ENCODE measurements around the gene HTRA1.
A peak's percentile ranks its signal among the peaks of the same experiment; 100 is the strongest.

Gene HTRA1

DNA sequence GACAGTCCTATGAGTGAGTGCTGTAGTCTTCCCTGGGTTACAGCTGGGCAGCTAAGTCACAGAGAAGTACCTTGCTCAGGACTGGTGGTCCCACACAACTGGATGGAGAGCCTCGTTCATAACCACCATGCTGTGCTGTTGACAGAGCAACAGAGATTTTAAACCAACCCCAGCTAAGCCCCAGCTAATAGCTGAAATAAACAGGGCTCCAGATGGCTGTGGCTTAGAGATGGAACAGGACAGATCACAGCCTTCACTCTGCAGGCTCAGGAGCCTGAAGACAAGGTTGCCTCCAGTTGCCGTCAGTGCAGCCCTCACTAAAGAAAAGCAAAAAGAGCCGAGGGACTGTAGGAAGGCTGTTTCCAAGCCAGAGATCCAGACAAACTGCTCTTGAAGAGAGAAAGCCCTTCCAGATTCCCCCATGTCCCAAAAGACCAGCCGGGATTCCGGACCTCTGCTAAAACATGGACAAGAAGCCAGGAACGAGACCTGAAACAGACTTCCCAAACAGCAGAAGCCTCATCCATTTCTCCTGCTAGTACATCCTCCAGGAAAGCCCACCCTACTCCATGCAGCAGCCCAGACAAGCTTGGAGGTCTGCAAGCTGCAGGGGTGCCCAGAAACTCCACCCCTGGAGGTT, 4.2 kb downstream of the HTRA1 start:
- Histone ChIP-seq H3K4me1 (ENCODE audit: control insufficient read depth, insufficient read depth, low read length) (peaks cover 53% of the 10 kb centered on the region), H3K4me3 (ENCODE audit: low read length) (no peak overlapping the region), H3K27me3 (ENCODE audit: control insufficient read depth, insufficient read depth, low read length) (no peaks in the 10 kb centered on the region), H3K9ac (ENCODE audit: low read depth, low read length) (no peak overlapping the region), H3K9me3 (replicated peaks; ENCODE audit: low read length) (no peaks in the 10 kb centered on the region), H3K36me3 (ENCODE audit: insufficient read depth, low read length) (peaks cover 41% of the 10 kb centered on the region), H3K4me2 (ENCODE audit: low read length) (peak overlapping the region; percentile 97)

GRCh38 chr10:122466951-122467381, 5.6 kb downstream of the HTRA1 start:
- Histone ChIP-seq H3K27me3 (ENCODE audit: control insufficient read depth, insufficient read depth, low read length) (no peaks in the 10 kb centered on the region), H3K4me3 (ENCODE audit: low read length) (no peak overlapping the region)

DNA sequence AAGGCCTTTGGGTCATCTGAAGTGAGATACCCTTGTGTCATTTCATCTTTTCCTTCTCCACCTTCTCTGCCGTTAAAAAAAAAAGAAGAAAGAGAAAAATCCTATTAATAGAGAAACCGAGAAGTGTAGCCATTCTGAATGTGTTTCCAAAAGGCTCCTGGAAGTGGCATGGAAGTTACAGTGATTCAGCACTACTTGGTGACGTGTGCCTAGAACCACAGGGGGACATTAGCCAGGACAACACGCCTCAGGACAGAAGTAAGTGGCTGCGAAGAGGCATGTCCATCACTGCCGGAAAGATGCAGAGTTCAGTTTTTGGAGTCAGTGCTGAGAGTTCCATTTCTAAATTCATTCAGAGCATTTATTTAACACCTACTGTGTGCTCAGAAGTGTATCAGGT, 6.3 kb downstream of the HTRA1 start:
- H3K4me2 ChIP-seq (ENCODE audit: low read length) = peak overlapping the region; percentile 74
- no peaks in the 10 kb centered on the region for H3K27me3 ChIP-seq (ENCODE audit: control insufficient read depth, insufficient read depth, low read length)
- H3K9me3 ChIP-seq (replicated peaks; ENCODE audit: low read length) = no peaks in the 10 kb centered on the region
- H3K9ac ChIP-seq (ENCODE audit: low read depth, low read length) = no peak overlapping the region
- peaks cover 41% of the 10 kb centered on the region for H3K36me3 ChIP-seq (ENCODE audit: insufficient read depth, low read length)
- peaks cover 68% of the 10 kb centered on the region for H3K4me1 ChIP-seq (ENCODE audit: control insufficient read depth, insufficient read depth, low read length)
- H3K4me3 ChIP-seq (ENCODE audit: low read length) = no peak overlapping the region

More at GRCh38 chr10:122466951-122467381, 5.6 kb downstream of the HTRA1 start:
- H3K9ac ChIP-seq (ENCODE audit: low read depth, low read length) = no peak overlapping the region
- H3K4me1 ChIP-seq (ENCODE audit: control insufficient read depth, insufficient read depth, low read length) = peaks cover 63% of the 10 kb centered on the region
- peak overlapping the region; percentile 4 for H3K4me2 ChIP-seq (ENCODE audit: low read length)
- no peaks in the 10 kb centered on the region for H3K9me3 ChIP-seq (replicated peaks; ENCODE audit: low read length)
- peaks cover 41% of the 10 kb centered on the region for H3K36me3 ChIP-seq (ENCODE audit: insufficient read depth, low read length)

DNA sequence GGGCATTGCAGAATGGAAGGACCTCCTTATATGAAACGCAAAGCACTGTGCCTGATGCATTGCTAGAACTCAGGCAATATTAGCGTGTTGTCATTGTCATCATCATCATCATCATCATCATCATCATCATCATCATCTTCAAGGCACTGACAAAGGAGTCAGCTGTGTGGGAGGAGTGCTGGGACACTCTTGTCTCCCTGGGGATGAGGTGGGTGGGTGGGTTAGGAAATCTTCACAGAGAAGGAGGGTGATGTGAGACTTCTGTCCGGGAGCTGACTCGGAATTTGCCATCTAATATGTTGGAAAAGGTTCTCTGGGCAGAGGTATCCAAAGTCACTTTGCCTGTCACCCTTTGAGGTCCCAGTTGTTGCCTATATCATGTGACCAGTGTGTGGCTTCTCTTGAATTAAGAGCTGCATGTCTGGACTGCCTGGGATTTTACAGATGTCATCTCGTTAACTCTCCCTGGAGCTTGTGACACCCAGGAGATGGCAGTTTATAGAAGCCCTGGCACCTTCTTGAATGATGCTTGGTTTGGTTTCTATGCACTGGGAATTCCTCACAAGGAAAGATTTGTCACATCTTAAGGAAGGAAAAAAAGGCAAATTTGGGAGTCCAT, 7.1 kb downstream of the HTRA1 start:
- H3K4me1 ChIP-seq (ENCODE audit: control insufficient read depth, insufficient read depth, low read length) = peaks cover 66% of the 10 kb centered on the region
- no peaks in the 10 kb centered on the region for H3K27me3 ChIP-seq (ENCODE audit: control insufficient read depth, insufficient read depth, low read length)
- H3K4me2 ChIP-seq (ENCODE audit: low read length) = peak overlapping the region; percentile 74
- peak overlapping the region; percentile 25 for H3K4me3 ChIP-seq (ENCODE audit: low read length)
- H3K9me3 ChIP-seq (replicated peaks; ENCODE audit: low read length) = no peaks in the 10 kb centered on the region
- H3K36me3 ChIP-seq (ENCODE audit: insufficient read depth, low read length) = peaks cover 37% of the 10 kb centered on the region
- H3K9ac ChIP-seq (ENCODE audit: low read depth, low read length) = peak overlapping the region; percentile 66

DNA sequence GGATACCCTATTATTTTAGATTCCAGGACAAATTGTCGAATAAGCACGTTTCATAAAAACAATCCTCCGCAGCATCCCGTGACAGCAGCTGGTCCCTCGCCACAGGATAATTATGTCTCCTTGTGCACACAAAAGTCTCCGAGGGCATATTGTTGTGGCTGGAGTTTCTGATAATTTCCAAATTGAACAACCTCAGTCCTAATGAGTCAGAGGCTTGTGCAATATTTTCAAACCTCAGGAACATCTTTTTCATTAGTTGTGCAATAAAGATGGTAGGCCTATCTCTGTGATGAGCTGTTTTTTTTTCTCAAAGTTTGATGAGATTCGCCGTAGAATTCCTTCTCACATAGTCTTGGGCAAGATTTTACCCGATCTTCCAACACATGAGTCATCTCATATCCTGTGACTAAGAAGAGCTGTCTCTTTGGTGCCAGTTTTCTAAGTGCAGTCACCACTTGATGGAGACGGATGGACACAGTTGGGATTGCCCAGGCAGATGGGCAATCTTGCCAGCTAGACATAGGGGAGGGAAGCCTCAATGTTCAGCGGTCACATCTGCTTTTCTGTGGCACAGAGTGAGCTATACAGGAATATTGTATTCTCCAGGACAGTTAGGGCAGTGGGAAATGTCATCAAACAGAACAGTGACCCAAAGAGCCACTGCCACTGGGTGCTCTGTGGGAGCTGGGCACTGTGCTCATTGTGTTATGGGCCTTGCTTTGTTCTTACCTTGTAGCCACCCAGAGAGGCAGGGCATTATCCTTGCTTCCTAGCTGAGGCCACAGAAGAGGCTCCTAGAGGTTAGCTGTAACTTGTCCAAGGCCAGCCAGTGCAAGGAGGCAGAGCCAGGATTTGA, 7.8 kb downstream of the HTRA1 start:
- H3K4me2 ChIP-seq (ENCODE audit: low read length) = peak overlapping the region; percentile 74
- H3K36me3 ChIP-seq (ENCODE audit: insufficient read depth, low read length) = peaks cover 29% of the 10 kb centered on the region
- H3K27me3 ChIP-seq (ENCODE audit: control insufficient read depth, insufficient read depth, low read length) = no peaks in the 10 kb centered on the region
- H3K4me1 ChIP-seq (ENCODE audit: control insufficient read depth, insufficient read depth, low read length) = peaks cover 60% of the 10 kb centered on the region
- peak overlapping the region; percentile 68 for H3K9ac ChIP-seq (ENCODE audit: low read depth, low read length)
- H3K4me3 ChIP-seq (ENCODE audit: low read length) = peak overlapping the region; percentile 49
- H3K9me3 ChIP-seq (replicated peaks; ENCODE audit: low read length) = no peaks in the 10 kb centered on the region

DNA sequence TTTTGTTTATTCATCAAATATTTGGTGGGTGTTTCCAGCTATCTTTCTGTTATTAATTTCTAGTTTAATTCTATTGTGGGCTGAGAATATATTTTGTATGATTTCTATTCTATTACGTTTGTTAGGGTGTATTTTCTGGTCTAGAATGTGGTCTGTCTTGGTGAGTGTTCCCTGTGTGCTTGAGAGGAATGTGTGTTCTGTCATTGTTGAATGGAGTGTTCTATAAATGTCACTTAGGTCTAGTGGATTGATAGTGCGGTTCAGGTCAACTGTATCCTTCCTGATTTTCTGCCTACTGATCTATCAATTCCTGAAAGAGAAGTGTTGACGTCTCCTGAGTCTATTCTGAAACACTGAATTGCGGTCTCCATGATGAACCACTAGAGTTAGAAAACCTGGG, 8.5 kb downstream of the HTRA1 start:
- H3K4me1 ChIP-seq (ENCODE audit: control insufficient read depth, insufficient read depth, low read length) = peaks cover 60% of the 10 kb centered on the region
- H3K36me3 ChIP-seq (ENCODE audit: insufficient read depth, low read length) = peaks cover 30% of the 10 kb centered on the region
- peak overlapping the region; percentile 49 for H3K4me3 ChIP-seq (ENCODE audit: low read length)
- no peaks in the 10 kb centered on the region for H3K9me3 ChIP-seq (replicated peaks; ENCODE audit: low read length)
- H3K4me2 ChIP-seq (ENCODE audit: low read length) = peak overlapping the region; percentile 72
- H3K9ac ChIP-seq (ENCODE audit: low read depth, low read length) = peak overlapping the region; percentile 68
- no peaks in the 10 kb centered on the region for H3K27me3 ChIP-seq (ENCODE audit: control insufficient read depth, insufficient read depth, low read length)

DNA sequence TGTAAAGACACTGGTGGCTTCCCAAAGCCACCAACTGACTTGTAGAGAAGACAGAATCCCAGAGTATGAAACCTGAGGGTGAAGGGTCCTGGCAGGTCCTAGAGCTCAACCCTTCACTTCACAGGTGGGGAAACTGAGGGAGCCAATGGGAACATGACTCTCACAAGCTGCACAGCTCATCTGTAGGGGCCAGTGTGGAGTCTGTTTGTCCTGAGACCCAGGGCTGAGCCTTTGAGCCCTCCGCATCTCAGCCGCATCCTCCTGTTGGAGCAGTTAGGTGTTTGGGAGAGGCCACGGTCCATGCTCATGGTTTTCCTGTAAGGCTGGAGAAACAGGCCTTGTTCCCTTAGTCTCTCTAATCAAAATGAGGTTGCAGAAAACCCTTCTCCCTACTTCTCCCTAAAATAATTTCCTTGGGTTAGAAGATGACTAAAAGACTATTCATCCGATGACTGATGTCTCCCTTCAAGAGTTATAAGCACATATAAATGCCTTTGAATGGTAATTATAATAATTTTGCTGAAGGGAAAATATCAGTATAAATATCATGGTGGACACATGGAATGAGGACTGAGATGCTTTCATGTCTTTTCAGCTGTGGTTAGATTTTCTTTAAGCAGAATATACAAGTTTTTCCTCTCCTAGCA, 10.3 kb downstream of the HTRA1 start:
- no peaks in the 10 kb centered on the region for H3K9me3 ChIP-seq (replicated peaks; ENCODE audit: low read length)
- no peak overlapping the region for H3K9ac ChIP-seq (ENCODE audit: low read depth, low read length)
- peaks cover 73% of the 10 kb centered on the region for H3K4me1 ChIP-seq (ENCODE audit: control insufficient read depth, insufficient read depth, low read length)
- peaks cover 32% of the 10 kb centered on the region for H3K36me3 ChIP-seq (ENCODE audit: insufficient read depth, low read length)
- H3K27me3 ChIP-seq (ENCODE audit: control insufficient read depth, insufficient read depth, low read length) = no peaks in the 10 kb centered on the region
- peak overlapping the region; percentile 24 for H3K4me3 ChIP-seq (ENCODE audit: low read length)
- peak overlapping the region; percentile 27 for H3K4me2 ChIP-seq (ENCODE audit: low read length)

- Histone ChIP-seq H3K4me2 (ENCODE audit: low read length) (no peak overlapping the region), H3K9ac (ENCODE audit: low read depth, low read length) (no peak overlapping the region), H3K4me3 (ENCODE audit: low read length) (no peak overlapping the region), H3K9me3 (replicated peaks; ENCODE audit: low read length) (no peaks in the 10 kb centered on the region), H3K27me3 (ENCODE audit: control insufficient read depth, insufficient read depth, low read length) (no peaks in the 10 kb centered on the region), H3K36me3 (ENCODE audit: insufficient read depth, low read length) (peaks cover 25% of the 10 kb centered on the region), H3K4me1 (ENCODE audit: control insufficient read depth, insufficient read depth, low read length) (peaks cover 65% of the 10 kb centered on the region)
Observed at GRCh38 chr10:122473116-122473515, 11.8 kb downstream of the HTRA1 start.

GRCh38 chr10:122474131-122474818, 12.9 kb downstream of the HTRA1 start:
- Histone ChIP-seq H3K4me1 (ENCODE audit: control insufficient read depth, insufficient read depth, low read length) (peaks cover 56% of the 10 kb centered on the region), H3K9me3 (replicated peaks; ENCODE audit: low read length) (no peaks in the 10 kb centered on the region), H3K36me3 (ENCODE audit: insufficient read depth, low read length) (peaks cover 29% of the 10 kb centered on the region), H3K4me3 (ENCODE audit: low read length) (no peak overlapping the region), H3K9ac (ENCODE audit: low read depth, low read length) (no peak overlapping the region), H3K27me3 (ENCODE audit: control insufficient read depth, insufficient read depth, low read length) (no peaks in the 10 kb centered on the region), H3K4me2 (ENCODE audit: low read length) (peak overlapping the region; percentile 52)

DNA sequence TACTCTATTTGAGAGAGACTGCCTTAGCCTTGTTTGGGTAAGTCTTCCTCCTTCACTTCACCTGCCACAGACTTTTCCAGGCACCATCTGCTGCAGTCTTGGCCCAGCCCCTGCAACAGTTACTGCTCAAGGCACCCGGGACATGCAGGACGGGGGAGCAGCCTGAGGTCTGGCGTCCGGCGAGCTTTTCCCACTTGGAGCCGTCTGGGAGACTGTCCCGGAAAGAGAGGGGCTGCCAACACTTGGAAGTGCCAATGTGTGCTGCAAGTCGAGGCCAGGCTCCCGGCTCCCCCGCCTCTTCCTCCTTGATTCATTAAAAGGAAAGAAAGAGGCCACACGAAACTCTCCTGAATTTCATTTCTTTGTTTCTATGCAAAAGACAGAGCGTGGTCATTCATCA, 13.7 kb downstream of the HTRA1 start:
- Histone ChIP-seq H3K4me1 (ENCODE audit: control insufficient read depth, insufficient read depth, low read length) (peaks cover 48% of the 10 kb centered on the region), H3K36me3 (ENCODE audit: insufficient read depth, low read length) (peaks cover 29% of the 10 kb centered on the region), H3K4me2 (ENCODE audit: low read length) (peak overlapping the region; percentile 52), H3K9ac (ENCODE audit: low read depth, low read length) (peak overlapping the region; percentile 24), H3K27me3 (ENCODE audit: control insufficient read depth, insufficient read depth, low read length) (no peaks in the 10 kb centered on the region), H3K4me3 (ENCODE audit: low read length) (no peak overlapping the region), H3K9me3 (replicated peaks; ENCODE audit: low read length) (no peaks in the 10 kb centered on the region)
